GM23248 (cell line): ENCODE results near the gene MAFB. TPM values are rescaled to one million over a fixed set of nuclear protein-coding genes. Genes with fewer than 3 reads are reported as not detected.

ENCODE experiments used
- DNase-seq: peaks from one replicate; pipeline ENCODE4 v3.0.0-alpha.2; 2015
- H2AFZ ChIP-seq: fragments of 200-600 bp; sonication (generic); 2 replicates; pipeline ENCODE4 v1.6.1; 2016; ENCODE audit warnings: antibody characterized with exemption
- H3F3A ChIP-seq: fragments of 200-600 bp; sonication (generic); 2 replicates; pipeline ENCODE4 v1.6.1; 2016; ENCODE audit warnings: mild to moderate bottlenecking, antibody characterized with exemption, mixed run types; ENCODE audit not compliant: insufficient read depth
- H3K27ac ChIP-seq: fragments of 200-600 bp; sonication (generic); 2 replicates; pipeline ENCODE4 v1.5.1; 2016; ENCODE audit warnings: mild to moderate bottlenecking
- H3K27me3 ChIP-seq: fragments of 200-600 bp; sonication (generic); replicated peaks from 2 replicates; pipeline ENCODE4 v1.6.1; 2016; ENCODE audit warnings: mild to moderate bottlenecking; ENCODE audit not compliant: insufficient read depth
- H3K36me3 ChIP-seq: fragments of 200-600 bp; sonication (generic); 2 replicates; pipeline ENCODE4 v1.6.1; 2016; ENCODE audit warnings: low read depth, mild to moderate bottlenecking
- H3K4me1 ChIP-seq: fragments of 200-600 bp; sonication (generic); 2 replicates; pipeline ENCODE4 v1.6.1; 2016; ENCODE audit warnings: mild to moderate bottlenecking; ENCODE audit not compliant: insufficient read depth
- H3K4me2 ChIP-seq: fragments of 200-600 bp; sonication (generic); one replicate; pipeline ENCODE4 v1.6.1; 2016; ENCODE audit warnings: mild to moderate bottlenecking; ENCODE audit not compliant: unreplicated experiment
- H3K4me3 ChIP-seq: fragments of 200-600 bp; sonication (generic); 2 replicates; pipeline ENCODE4 v1.5.1; 2016; ENCODE audit warnings: mild to moderate bottlenecking
- H3K79me2 ChIP-seq: fragments of 200-600 bp; sonication (generic); 2 replicates; pipeline ENCODE4 v1.6.1; 2016; ENCODE audit warnings: mild to moderate bottlenecking; ENCODE audit not compliant: insufficient read depth
- H3K9ac ChIP-seq: fragments of 200-600 bp; sonication (generic); 2 replicates; pipeline ENCODE4 v1.6.1; 2016; ENCODE audit warnings: mild to moderate bottlenecking
- H3K9me2 ChIP-seq: fragments of 200-600 bp; sonication (generic); 2 replicates; pipeline ENCODE4 v1.6.1; 2016; ENCODE audit warnings: mixed run types, mild to moderate bottlenecking, moderate library complexity; ENCODE audit not compliant: insufficient read depth
- H3K9me3 ChIP-seq: fragments of 200-600 bp; sonication (generic); one replicate; pipeline ENCODE4 v1.6.1; 2017; ENCODE audit warnings: low read depth
- H4K20me1 ChIP-seq: fragments of 200-600 bp; sonication (generic); 2 replicates; pipeline ENCODE4 v1.6.0; 2016; ENCODE audit not compliant: insufficient read depth
- EZH2 ChIP-seq: fragments of 200-600 bp; sonication (generic); IDR thresholded peaks from 2 replicates; pipeline ENCODE4 v1.6.1; 2018; ENCODE audit warnings: antibody characterized with exemption, mild to moderate bottlenecking; ENCODE audit not compliant: insufficient read depth, poor library complexity, severe bottlenecking
- EZH2phosphoT487 ChIP-seq: fragments of 200-600 bp; sonication (generic); IDR thresholded peaks from 2 replicates; pipeline ENCODE4 v1.6.1; 2018; ENCODE audit warnings: antibody characterized with exemption, moderate library complexity, mild to moderate bottlenecking, low read depth; ENCODE audit not compliant: insufficient read depth
- WGBS, 2 experiments: methylation state at CpG; one replicate each; pipeline ENCODE4 v1.1.6; 2015 to 2017; ENCODE audit warnings: low lambda C conversion rate in 2 of 2, low coverage in 1 of 2; ENCODE audit errors: missing lambda C conversion rate in 2 of 2; 5-methylcytosine and 5-hydroxymethylcytosine counted together
- in situ Hi-C: fragments of 300-500 bp; cut with MboI; formaldehyde crosslinking; loops from 2 replicates; pipeline ENCODE4 v1.15.0; 2020
- polyA plus RNA-seq: library from polyadenylated mRNA; unstranded; fragments of >200 nt; fragmentation: Nextera tagmentation; extraction: Ambion mirVana; gene quantifications from 2 replicates; pipeline ENCODE4 v1.2.1, GENCODE V29; 2016
- total RNA-seq: library from RNA; depleted of rRNA; stranded (reverse); fragments of >200 nt; shearing (Covaris generic); gene quantifications from 2 replicates; pipeline ENCODE4 v1.2.3, GENCODE V29; 2014

MAFB gene
- total and polyA plus RNA-seq, 2 experiments from 2014 or later: 1.9 to 3.8 TPM

DNA sequence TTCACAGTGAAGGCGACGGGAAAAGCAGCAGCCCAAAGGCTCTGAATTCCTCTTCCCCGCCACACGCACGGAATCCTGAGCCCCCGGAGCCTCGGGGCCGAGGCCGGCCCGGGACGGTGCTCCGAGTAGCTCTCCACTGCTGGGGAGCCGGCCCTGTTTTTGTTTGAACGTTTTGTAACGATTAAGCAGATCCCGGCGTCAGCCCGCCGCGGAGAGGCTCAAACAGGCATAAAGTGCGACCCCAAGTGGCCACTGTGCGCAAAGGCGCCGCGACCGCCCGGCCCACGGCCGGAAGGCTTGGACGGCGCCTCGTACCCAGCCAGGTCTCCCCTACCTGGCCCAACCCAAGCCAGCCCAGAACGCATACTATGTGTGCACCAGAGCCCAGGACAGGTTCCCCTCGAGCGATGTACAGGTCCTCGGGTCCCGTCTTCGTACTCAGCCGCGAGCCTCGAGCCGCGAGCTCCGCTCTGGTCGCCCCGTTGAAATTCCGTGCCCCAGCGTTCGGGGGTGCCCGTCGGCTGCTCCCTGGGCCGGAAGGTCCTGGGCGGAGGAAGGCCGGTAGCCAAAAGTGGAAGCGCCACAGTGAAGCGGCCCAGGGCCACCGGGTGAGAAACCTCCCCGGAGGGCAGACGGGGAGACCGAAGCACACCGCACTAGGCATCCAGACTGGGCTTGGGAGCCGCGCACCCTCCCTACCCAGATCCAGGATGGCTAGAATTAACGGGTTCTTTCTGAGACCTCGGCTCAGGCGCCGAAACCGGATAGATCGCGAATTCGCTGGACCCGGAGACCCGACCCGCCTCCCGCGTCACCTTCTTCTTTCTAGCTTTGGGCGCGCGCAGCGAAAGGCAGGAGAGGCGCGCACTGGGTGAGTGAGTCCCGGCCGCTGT, 1.2 kb upstream of the MAFB start:
- Histone ChIP-seq H3K9me2 (no peaks in the 10 kb centered on the region), H3K9me3 (no peaks in the 10 kb centered on the region), H3K36me3 (no peaks in the 10 kb centered on the region), H3K9ac (peak overlapping the region; percentile 90), H3K4me3 (peak overlapping the region; percentile 80), H3K27ac (peak overlapping the region; percentile 93), H3F3A (no peaks in the 10 kb centered on the region), H4K20me1 (no peaks in the 10 kb centered on the region), H3K4me2 (peak overlapping the region; percentile 91), H3K4me1 (no peaks in the 10 kb centered on the region), H3K27me3 (no peaks in the 10 kb centered on the region; the same call in 1 of the 2 replicates), H3K79me2 (no peaks in the 10 kb centered on the region), H2AFZ (peak overlapping the region; percentile 94)
- DNase-seq: peak; percentile 97
- 33 to 34% methylated on average over 84 of the region's 84 CpGs for WGBS, 2 experiments
- in situ Hi-C loops: loop anchor here (10.0 kb wide), 3 partner anchors 425 to 795 kb away; no protein-coding TSS in a partner anchor
- TF ChIP-seq EZH2phosphoT487 (no peak), EZH2 (no peak)

DNA sequence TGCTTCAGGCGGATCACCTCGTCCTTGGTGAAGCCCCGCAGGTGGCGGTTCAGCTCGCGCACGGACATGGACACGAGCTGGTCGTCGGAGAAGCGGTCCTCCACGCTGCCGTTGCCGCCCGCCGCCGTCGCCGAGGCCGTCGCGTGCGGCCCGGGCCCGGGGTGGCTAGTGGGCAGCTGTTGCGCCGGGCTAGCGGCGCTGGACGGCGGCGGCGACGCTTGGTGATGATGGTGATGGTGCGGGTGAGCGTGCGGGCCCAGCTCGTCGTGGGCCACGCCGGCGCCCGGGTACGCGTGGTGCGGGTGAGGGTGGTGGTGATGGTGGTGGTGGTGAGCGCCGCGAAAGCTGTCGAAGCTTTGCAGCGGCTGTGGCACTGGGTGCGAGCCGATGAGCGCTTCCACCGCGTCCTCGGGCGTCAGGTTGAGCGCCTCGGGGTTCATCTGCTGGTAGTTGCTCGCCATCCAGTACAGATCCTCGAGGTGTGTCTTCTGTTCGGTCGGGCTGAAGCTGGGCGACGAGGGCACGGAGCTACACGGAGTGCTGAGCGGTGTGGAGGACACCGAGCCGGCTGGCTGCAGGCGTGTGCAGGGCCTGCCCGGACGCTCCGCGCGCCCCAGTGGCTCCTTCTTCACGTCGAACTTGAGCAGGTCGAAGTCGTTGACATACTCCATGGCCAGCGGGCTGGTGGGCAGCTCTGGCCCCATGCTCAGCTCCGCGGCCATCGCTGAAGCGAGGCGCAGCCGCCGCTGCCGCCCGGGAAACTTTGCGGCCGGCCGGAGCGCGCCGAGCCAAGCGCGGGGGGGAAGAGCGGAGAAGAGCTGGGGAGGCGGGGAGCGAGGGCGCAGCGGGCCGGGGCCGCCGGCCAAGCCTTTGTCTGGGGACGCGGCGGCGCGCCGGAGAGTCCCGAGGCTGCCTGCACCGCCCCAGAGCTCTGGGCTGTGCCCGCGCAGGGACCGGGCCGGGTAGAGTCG, 622 bp downstream of the MAFB start:
- H4K20me1 ChIP-seq: no peaks in the 10 kb centered on the region
- 0 out of 2 replicates have a peak, but pooled peaks cover 6% of the 10 kb centered on the region for H3K4me1 ChIP-seq
- H3K9ac ChIP-seq: peak overlapping the region; percentile 90
- H3K9me2 ChIP-seq: no peaks in the 10 kb centered on the region
- H3K27me3 ChIP-seq: no peaks in the 10 kb centered on the region
- peak overlapping the region; percentile 94 for H2AFZ ChIP-seq
- H3K79me2 ChIP-seq: no peaks in the 10 kb centered on the region
- peak; percentile 43 for DNase-seq
- in situ Hi-C loops: no loop called here
- H3K36me3 ChIP-seq: no peaks in the 10 kb centered on the region
- H3K9me3 ChIP-seq: no peaks in the 10 kb centered on the region
- H3K27ac ChIP-seq: peak overlapping the region; percentile 93
- H3K4me2 ChIP-seq: peak overlapping the region; percentile 91
- no peak for TF ChIP-seq EZH2
- no peak for TF ChIP-seq EZH2phosphoT487
- peak overlapping the region; percentile 80 for H3K4me3 ChIP-seq
- H3F3A ChIP-seq: peaks cover 8% of the 10 kb centered on the region; the same call in 1 of the 2 replicates
- WGBS, 2 experiments: 2 to 3% methylated on average over 99 to 105 of the region's 120 CpGs

DNA sequence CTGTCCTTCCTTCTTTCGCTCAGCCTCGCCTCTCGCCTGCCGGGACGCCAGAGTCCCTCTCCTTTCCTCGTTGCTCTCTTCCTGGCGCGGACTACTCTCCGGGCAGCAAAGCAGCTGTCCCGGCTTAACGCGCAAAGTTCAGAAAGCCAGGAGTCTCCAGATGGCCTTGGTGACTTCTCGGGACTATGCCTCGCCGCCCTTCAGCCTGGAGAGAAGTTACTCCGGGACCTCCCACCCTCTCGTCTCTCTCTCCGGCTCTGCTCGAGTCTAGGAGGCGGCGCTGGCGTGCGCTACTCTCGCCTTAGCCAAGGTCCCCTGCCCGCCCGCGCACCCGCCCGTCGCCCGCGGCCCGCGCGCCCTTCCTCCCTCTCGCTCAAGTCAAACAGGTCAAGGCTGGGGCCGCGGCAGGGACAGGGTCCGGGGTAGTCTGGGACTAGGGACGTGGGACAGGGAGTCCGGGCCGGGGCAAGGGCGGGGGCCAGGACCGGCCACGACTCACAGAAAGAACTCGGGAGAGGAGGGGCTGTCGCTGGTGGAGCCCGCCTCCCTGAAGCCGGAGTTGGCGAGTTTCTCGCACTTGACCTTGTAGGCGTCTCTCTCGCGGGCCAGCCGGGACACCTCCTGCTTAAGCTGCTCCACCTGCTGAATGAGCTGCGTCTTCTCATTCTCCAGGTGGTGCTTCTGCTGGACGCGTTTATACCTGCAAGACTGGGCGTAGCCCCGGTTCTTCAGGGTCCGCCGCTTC, 1.5 kb downstream of the MAFB start:
- H3K4me3 ChIP-seq: peak overlapping the region; percentile 80
- in situ Hi-C loops: no loop called here
- H3K27me3 ChIP-seq: no peaks in the 10 kb centered on the region
- no peaks in the 10 kb centered on the region for H3K9me2 ChIP-seq
- H3K36me3 ChIP-seq: no peaks in the 10 kb centered on the region
- H3K27ac ChIP-seq: peak overlapping the region; percentile 34; the same call in 1 of the 2 replicates
- peak overlapping the region; percentile 94 for H2AFZ ChIP-seq
- no peak for TF ChIP-seq EZH2phosphoT487
- TF ChIP-seq EZH2: no peak
- 1% methylated on average over 32 to 60 of the region's 62 CpGs for WGBS, 2 experiments
- H3K4me2 ChIP-seq: peak overlapping the region; percentile 91
- H3F3A ChIP-seq: peaks cover 8% of the 10 kb centered on the region
- no peaks in the 10 kb centered on the region for H4K20me1 ChIP-seq
- no peaks in the 10 kb centered on the region for H3K79me2 ChIP-seq
- peak; percentile 69 for DNase-seq
- H3K9me3 ChIP-seq: no peaks in the 10 kb centered on the region
- H3K9ac ChIP-seq: peak overlapping the region; percentile 90
- H3K4me1 ChIP-seq: peaks cover 6% of the 10 kb centered on the region; the same call in 1 of the 2 replicates
